HEK293 (cell line): ENCODE data around the gene JAM3.

Source experiments
- PBX3 ChIP-seq: sonication (generic); formaldehyde crosslinking; IDR thresholded peaks from 2 replicates; pipeline ENCODE4 v1.8.1; 2022; ENCODE audit warnings: mild to moderate bottlenecking, moderate library complexity, missing genetic modification reagents
- SP2 ChIP-seq: fragments of 450-650 bp; formaldehyde crosslinking; IDR thresholded peaks from 2 replicates; pipeline ENCODE4 v1.5.1; 2016; ENCODE audit warnings: missing biosample characterization, missing genetic modification characterization
- ZNF366 ChIP-seq: fragments of 450-650 bp; formaldehyde crosslinking; conservative IDR thresholded peaks from 2 replicates; pipeline ENCODE4 v1.5.1; 2016; ENCODE audit warnings: missing biosample characterization, missing genetic modification characterization
- ZNF48 ChIP-seq: fragments of 450-650 bp; formaldehyde crosslinking; IDR thresholded peaks from 2 replicates; pipeline ENCODE4 v1.5.1; 2016; ENCODE audit warnings: missing biosample characterization, missing genetic modification characterization
- ZNF747 ChIP-seq: fragments of 450-650 bp; formaldehyde crosslinking; IDR thresholded peaks from 2 replicates; pipeline ENCODE4 v1.5.1; 2016; ENCODE audit warnings: missing biosample characterization, missing genetic modification characterization
- ZNF785 ChIP-seq: fragments of 450-650 bp; formaldehyde crosslinking; IDR thresholded peaks from 2 replicates; pipeline ENCODE4 v1.5.1; 2016; ENCODE audit warnings: missing biosample characterization, missing genetic modification characterization
- TF ChIP-seq, protein P1 (sequence below): fragments of 450-650 bp; formaldehyde crosslinking; IDR thresholded peaks from 2 replicates; pipeline ENCODE4 v1.5.1; 2016; ENCODE audit warnings: missing biosample characterization, missing genetic modification characterization
- TF ChIP-seq, protein P2 (sequence below): fragments of 450-650 bp; formaldehyde crosslinking; optimal IDR thresholded peaks from 2 replicates; pipeline ENCODE3; 2016; ENCODE audit warnings: missing biosample characterization, mild to moderate bottlenecking, missing genetic modification characterization

- TF ChIP-seq, protein P1, sequence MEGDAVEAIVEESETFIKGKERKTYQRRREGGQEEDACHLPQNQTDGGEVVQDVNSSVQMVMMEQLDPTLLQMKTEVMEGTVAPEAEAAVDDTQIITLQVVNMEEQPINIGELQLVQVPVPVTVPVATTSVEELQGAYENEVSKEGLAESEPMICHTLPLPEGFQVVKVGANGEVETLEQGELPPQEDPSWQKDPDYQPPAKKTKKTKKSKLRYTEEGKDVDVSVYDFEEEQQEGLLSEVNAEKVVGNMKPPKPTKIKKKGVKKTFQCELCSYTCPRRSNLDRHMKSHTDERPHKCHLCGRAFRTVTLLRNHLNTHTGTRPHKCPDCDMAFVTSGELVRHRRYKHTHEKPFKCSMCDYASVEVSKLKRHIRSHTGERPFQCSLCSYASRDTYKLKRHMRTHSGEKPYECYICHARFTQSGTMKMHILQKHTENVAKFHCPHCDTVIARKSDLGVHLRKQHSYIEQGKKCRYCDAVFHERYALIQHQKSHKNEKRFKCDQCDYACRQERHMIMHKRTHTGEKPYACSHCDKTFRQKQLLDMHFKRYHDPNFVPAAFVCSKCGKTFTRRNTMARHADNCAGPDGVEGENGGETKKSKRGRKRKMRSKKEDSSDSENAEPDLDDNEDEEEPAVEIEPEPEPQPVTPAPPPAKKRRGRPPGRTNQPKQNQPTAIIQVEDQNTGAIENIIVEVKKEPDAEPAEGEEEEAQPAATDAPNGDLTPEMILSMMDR (tag by site-specific recombination) = no peak
- no peak for TF ChIP-seq SP2 (tag by site-specific recombination)
- no peak for TF ChIP-seq ZNF48 (tag by site-specific recombination)
- no peak for TF ChIP-seq ZNF747 (tag by site-specific recombination)
- TF ChIP-seq PBX3 = no peak
- no peak for TF ChIP-seq ZNF366
- TF ChIP-seq, protein P2, sequence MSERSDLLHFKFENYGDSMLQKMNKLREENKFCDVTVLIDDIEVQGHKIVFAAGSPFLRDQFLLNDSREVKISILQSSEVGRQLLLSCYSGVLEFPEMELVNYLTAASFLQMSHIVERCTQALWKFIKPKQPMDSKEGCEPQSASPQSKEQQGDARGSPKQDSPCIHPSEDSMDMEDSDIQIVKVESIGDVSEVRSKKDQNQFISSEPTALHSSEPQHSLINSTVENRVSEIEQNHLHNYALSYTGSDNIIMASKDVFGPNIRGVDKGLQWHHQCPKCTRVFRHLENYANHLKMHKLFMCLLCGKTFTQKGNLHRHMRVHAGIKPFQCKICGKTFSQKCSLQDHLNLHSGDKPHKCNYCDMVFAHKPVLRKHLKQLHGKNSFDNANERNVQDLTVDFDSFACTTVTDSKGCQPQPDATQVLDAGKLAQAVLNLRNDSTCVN (tag by site-specific recombination) = no peak
- no peak for TF ChIP-seq ZNF785 (tag by site-specific recombination)
Observed at GRCh38 chr11:134142536-134142935, 73.7 kb downstream of the JAM3 start.
